H1 (cell line): ENCODE results near the gene HELZ2. TPM values are rescaled to one million over a fixed set of nuclear protein-coding genes. Genes with fewer than 3 reads are reported as not detected.

Experiments
- BCL11A ChIP-seq, 2 experiments: IDR thresholded peaks; one replicate each; pipeline ENCODE4 v1.6.1; 2011; ENCODE audit warnings: low read depth in 2 of 2, low read length in 2 of 2, mild to moderate bottlenecking in 2 of 2
- CBX5 ChIP-seq: fragments of 300-800, 300-1000 bp; sonication (generic); IDR thresholded peaks from 2 replicates; pipeline ENCODE4 v1.7.1; 2016; ENCODE audit warnings: antibody characterized with exemption, low read length, low read depth
- CBX8 ChIP-seq: fragments of 300-800, 300-1000 bp; sonication (generic); IDR thresholded peaks from 2 replicates; pipeline ENCODE4 v1.7.1; 2016; ENCODE audit warnings: low read depth, low read length, borderline replicate concordance
- CHD1 ChIP-seq: IDR thresholded peaks from 2 replicates; pipeline ENCODE4 v1.6.1; 2012; ENCODE audit warnings: low read depth, low read length, improper control_type of control experiment
- CHD2 ChIP-seq: IDR thresholded peaks from 2 replicates; pipeline ENCODE4 v1.6.1; 2012; ENCODE audit warnings: low read length, improper control_type of control experiment
- NRF1 ChIP-seq: IDR thresholded peaks from 2 replicates; pipeline ENCODE4 v1.6.1; 2011; ENCODE audit warnings: mild to moderate bottlenecking, low read depth, low read length, improper control_type of control experiment
- POLR2A ChIP-seq, 2 experiments: IDR thresholded peaks; 1 replicate in 1 of 2; 2 replicates in 1 of 2; pipeline ENCODE4 v1.6.1; 2011; ENCODE audit warnings: low read depth in 2 of 2, low read length in 2 of 2, mild to moderate bottlenecking in 2 of 2; ENCODE audit errors: control extremely low read depth in 1 of 2
- TAF1 ChIP-seq: IDR thresholded peaks from 2 replicates; pipeline ENCODE4 v1.6.1; 2011; ENCODE audit warnings: mild to moderate bottlenecking, low read depth, low read length
- polyA plus RNA-seq, 7 experiments: library from polyadenylated mRNA; depleted of rRNA in 3 of 7; stranded (reverse) in 5 of 7; unstranded in 2 of 7; fragments of >200 nt in 5 of 7; fragments of 200-250 nt in 2 of 7; gene quantifications; 1 replicate in 5 of 7; 2 replicates in 1 of 7; 4 replicates in 1 of 7; pipeline versions ENCODE4 v1.2.1 to v1.2.3, GENCODE V29; 2011 to 2013; ENCODE audit warnings: missing spikeins in 2 of 7, mixed read lengths in 2 of 7
- total RNA-seq: library from RNA; stranded (reverse); fragmentation: NEBNext Ultra II Directional; extraction: Animal tissue kit (Norgen Biotek cat#: 25700); gene quantifications from 2 replicates; pipeline ENCODE4 v1.2.1, GENCODE V29; 2021

The HELZ2 gene
- total and polyA plus RNA-seq, 2 of the 8 experiments (the other 6 are each of a cell fraction or from before 2014, with no cell fraction given) = 7.9 to 17.5 TPM

- no peak for TF ChIP-seq CBX8
- TF ChIP-seq CHD2 = no peak
- TF ChIP-seq CHD1 = no peak
- no peak for TF ChIP-seq BCL11A (IDR thresholded peaks at IDR 0.05; ENCODE audit: low read depth in 2 of 2, low read length in 2 of 2)
- no peak for TF ChIP-seq TAF1
- no peak for TF ChIP-seq NRF1
- no peak for TF ChIP-seq POLR2A (IDR thresholded peaks at IDR 0.05; ENCODE audit: control extremely low read depth in 1 of 2, low read depth in 2 of 2, low read length in 2 of 2)
- TF ChIP-seq CBX5 = no peak
Measured at GRCh38 chr20:63599396-63600050, 25.5 kb upstream of the HELZ2 start (continued).
